Suppressor macrophage (primary cell): ENCODE data around the gene LRRC55.
A peak's percentile ranks its signal among the peaks of the same experiment; 100 is the strongest.

Experiments used
- DNase-seq, 4 experiments: peaks; one replicate each; pipeline ENCODE4 v3.0.0-alpha.2; 2020 to 2022

LRRC55 gene

GRCh38 chr11:57203882-57204480 lies 22.2 kb downstream of the LRRC55 start:
- no peak for DNase-seq

- no peak for DNase-seq
Observed at GRCh38 chr11:57205041-57205641, 23.4 kb downstream of the LRRC55 start.

- no peak for DNase-seq
Observed at GRCh38 chr11:57207168-57207567, 25.4 kb downstream of the LRRC55 start.

DNA sequence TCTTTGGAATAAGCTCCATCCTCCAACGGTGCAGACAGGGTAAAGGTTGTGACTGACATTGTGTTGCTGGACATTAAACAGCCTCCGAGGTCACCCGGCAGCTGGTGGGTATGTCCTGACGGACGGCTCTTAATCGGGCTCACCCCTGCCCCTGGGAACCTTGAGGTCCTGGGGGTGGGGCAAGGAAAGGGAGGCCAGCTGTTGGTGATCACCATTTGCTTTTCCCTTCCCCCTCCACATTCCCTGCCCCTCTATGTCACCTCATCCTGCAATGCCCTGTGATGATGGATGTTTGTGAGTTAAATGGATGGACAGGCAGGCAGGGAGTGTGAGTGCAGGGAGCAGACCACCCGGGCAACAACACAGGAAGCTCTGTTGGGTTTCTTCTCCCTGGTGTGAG lies 29.0 kb downstream of the LRRC55 start:
- DNase-seq = no peak

DNA sequence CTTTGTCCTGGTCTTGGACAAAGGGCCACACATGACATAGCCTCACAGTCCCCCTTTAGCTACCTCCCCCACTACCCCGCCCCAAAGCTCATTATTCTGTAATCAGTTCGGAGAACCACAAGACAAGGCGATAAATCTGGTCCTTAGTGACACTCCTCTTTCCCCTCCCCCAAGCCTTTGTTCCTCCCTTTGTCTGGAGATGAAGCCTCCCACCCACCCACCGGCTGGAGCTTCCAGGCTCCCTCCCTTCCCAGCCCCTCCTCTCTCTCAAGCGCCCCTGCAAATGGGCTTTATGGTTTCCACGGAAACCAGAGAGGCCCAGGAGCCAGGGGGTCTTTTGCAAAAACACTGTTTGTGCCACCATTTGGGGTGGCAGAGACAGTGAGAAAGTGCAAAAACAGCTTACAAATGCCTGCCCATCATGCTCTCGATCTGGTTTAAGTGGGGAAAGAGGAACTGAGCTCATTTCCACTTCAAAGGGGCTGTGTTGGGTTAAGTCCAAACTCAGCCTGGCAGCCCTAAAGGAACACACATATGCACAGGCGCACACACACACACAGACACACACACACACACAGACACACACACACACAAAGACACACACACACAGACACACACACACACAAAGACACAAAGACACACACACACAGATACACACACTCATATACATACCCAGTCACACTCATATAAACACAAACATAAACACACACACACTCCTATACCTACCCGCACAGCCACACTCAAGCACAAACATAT lies 31.8 kb downstream of the LRRC55 start:
- DNase-seq = peak; percentile 30 to 62 (median 48)

DNA sequence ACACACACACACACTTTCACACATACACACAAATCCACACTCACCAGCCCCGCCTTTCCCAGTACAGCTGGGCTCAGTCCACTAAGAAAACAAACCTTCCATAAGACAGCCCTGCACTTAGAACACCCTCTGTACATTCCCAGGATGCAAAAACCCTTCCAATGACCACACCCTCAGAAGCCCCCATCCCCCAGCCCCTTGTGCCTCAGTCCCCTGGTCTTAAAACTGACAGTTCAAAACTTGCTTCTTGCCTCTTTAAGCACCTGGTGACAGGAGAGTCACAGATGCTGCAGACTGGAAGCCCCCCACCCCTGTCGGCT lies 32.3 kb downstream of the LRRC55 start:
- DNase-seq = no peak

DNA sequence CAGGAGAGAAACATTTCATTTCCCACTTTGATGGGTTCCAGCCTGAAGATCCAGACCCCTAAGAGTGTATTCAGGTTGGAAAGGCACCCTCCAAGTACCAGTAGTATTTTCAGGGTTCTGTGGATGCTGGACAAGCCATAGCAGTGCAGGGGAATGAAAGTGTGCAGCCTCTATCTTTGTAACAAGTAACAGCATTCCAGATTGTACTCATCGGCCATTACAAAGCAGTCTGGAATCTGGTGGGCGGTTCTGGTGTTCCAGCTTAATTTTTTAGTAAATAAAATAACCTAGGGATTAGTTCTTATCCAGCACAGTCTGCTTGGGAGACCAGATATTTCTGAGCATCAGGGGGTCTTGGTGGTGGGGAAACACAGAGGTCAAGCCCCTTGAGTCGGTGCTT lies 32.7 kb downstream of the LRRC55 start:
- no peak for DNase-seq

DNA sequence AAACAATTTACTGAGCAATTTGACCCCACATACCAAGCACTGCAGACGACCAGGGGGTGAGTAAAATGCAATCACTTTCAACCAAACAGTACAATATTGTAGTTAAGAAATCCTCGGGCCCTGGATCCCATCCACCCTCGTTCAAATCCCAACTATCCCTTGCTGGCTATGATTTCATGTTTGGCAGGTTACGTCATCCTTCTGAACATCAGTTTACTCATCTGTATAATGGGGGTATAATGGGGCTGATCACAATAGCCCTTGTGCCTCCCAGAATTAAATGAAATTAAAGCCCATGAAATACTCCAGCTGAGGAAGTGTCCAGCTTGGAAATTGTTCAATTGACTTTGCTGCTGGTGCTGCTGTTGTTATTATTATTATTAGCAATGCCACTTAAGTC lies 34.7 kb downstream of the LRRC55 start:
- DNase-seq = no peak

DNA sequence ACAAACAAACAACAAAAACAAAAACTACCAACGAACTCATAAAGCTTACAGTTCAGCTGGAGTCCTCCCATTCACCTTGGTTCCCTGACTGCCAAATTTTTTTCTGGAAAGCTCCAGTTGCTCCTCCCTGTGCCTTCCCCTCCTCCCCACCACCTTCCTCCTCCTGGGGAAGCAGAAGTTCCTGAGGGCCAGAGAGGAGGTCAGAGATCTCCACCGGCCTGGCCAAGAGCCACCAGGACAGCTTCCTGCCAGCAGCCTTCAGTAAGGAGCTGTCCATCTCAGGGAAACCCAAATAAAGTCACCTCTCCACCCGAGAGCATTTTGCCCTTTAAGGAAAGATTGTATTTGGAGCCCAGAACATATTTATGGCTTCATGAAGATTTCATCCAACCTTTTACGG lies 35.3 kb downstream of the LRRC55 start:
- peak in 3 of 4 experiments; percentile 3 to 13 (median 12) for DNase-seq

DNA sequence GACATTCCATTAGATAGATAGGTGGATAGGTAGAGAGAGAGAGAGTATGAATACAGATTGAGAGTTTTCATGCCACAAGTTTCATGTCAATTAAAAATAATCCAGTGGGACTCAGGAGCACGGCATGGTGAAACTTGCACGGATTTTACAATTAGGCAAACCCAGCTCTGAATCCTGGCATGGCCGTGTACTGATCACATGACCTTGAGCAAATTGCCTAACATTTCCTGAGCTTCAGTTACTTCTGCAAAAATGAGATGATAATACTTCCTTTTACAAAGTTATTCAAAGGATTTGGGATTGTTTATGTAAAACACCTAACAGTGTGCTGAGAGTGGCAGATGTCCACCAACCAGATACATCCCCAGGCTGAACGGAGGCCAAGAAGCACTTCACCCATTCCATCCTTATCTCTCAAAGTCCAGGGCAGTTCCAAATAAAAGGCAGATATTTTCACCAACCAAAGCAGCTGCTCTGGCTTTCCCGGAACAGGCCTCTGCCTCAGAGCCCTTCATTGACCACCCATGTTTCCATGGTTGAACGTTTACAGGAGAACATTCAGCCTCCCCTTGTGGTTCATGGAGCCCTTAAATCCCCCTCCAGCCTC lies 37.4 kb downstream of the LRRC55 start:
- peak; percentile 49 to 83 (median 72) for DNase-seq

GRCh38 chr11:57222239-57222638 lies 40.5 kb downstream of the LRRC55 start:
- DNase-seq = no peak

DNA sequence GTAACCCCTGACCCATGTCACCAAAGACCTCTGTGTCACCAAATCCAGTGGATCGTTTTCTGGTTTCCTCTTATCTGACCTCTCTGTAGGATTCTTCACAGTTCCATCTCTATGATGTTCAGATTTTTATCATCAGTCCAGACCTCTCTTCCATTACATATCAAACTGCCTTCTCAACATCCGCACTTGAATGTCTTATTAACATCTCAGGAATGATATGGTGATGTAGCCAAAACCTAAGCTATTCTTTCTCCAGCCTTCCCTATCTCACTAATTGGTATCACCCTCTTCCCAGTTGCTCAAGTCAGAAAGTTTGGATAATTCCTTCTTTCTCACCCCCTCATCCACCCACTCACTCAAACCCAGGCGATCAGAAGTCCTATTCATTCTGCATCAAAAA lies 41.8 kb downstream of the LRRC55 start:
- no peak for DNase-seq

DNA sequence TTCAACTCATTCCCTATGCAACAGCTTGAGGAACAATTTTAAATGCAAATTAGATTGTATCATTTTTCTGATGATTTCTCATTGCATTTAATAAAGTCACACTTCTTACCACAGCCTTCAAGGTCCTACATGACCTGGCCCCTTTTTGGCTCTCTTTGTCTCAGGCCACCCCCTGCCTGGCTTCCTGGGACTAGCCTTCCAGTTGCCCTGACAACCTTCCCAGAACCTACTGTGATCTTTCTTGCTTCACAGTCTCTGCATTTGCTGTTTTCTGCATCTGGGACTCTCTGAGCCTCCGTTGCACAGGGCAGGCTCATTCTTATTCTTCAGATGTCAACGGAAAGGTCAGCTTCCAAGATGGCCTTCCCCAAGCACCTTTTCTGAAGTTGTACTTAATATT lies 42.4 kb downstream of the LRRC55 start:
- DNase-seq = no peak

DNA sequence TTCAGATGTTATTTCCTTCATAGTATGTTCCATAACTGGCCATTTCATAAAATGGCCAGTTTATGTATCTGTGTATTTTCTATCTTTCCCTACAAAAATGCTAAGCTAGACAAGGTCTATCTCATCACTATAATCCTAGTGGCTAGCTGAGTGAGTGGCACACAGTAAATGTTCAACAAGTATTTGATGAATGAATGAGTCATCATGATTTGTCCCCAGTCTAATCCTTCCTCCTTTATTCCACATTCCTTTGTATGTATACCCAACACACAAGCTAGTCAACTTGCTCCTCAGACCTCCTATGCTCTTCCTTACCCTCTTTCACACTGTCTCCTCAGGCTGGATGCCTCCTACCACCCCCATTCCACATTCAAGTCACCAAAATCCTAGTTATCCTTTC lies 42.8 kb downstream of the LRRC55 start:
- no peak for DNase-seq

GRCh38 chr11:57228600-57228999 lies 46.8 kb downstream of the LRRC55 start:
- no peak for DNase-seq

DNA sequence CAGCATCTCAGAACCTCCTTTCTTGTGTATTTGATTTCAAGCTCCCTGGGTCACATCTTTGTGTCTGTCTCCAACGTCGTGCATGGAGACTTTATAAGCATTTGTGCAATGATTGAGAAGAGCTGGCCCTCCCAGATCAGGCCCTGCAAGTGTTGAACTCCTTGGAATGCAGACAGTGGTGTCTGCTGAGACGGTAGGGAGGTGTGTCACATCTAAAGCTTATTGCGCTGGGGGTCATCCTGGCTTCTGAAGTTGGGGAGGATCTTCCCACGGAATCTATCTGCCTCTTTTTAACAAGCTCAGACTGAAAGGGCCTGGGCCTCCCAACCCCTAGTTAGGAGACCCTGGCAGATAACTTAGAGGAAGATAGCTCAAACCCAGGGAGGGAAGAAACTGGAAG lies 48.6 kb downstream of the LRRC55 start:
- no peak for DNase-seq

- DNase-seq = no peak
Observed at GRCh38 chr11:57230791-57231538, 49.2 kb downstream of the LRRC55 start.

- no peak for DNase-seq
Observed at GRCh38 chr11:57231539-57232253, 49.9 kb downstream of the LRRC55 start.

DNA sequence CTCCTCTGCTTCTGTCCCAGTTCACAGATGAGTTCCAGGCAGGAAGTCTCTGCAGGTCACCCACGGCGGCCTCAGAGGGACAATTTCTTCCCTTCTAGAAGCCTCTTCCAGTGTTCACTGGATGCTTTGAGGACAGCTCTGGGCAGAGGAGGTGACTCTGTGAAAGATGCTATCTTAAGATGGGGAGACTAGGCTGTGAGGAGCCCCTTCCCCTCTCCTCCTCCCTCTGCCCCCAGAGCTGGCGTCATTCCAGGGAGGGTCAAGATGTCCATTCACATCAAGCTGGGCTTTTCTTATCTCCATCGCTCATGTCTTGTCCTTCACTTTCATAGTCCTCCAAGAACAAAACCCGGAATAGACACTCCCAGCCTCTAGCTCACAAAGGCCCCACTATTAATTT lies 51.9 kb downstream of the LRRC55 start:
- no peak for DNase-seq

- DNase-seq = no peak
Observed at GRCh38 chr11:57235761-57236703, 54.3 kb downstream of the LRRC55 start.

DNA sequence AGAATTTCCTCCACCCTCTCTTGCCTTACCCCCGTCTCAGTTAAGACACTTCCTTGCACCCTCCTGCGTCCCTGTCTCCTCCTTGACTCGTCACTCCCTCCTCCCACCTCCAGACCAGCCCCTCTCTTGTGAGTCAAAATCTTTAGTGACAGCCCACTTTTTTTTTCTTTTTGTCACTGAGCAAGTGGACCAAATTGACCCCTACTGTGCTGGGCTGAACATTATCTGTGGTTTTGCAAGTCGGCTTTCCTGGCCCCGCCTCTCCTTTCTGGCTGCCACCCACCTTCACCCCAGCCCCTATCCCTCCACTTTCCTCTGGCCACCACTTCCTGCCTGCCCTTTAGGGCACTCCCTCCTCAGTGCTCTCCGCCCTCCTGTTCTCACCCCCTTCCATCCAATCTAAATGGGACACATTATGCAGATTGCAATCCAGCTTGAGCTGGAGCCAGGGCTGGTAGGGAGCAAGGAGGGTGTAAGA lies 55.5 kb downstream of the LRRC55 start, which contains the start of gene APLNR:
Gene APLNR (minus strand): TSS at position 47 of the 478 bp plus-strand sequence. CDS start 246 bp downstream, outside the sequence.
- no peak for DNase-seq
